ENCODE results near the gene LSM12.

Gene LSM12

DNA sequence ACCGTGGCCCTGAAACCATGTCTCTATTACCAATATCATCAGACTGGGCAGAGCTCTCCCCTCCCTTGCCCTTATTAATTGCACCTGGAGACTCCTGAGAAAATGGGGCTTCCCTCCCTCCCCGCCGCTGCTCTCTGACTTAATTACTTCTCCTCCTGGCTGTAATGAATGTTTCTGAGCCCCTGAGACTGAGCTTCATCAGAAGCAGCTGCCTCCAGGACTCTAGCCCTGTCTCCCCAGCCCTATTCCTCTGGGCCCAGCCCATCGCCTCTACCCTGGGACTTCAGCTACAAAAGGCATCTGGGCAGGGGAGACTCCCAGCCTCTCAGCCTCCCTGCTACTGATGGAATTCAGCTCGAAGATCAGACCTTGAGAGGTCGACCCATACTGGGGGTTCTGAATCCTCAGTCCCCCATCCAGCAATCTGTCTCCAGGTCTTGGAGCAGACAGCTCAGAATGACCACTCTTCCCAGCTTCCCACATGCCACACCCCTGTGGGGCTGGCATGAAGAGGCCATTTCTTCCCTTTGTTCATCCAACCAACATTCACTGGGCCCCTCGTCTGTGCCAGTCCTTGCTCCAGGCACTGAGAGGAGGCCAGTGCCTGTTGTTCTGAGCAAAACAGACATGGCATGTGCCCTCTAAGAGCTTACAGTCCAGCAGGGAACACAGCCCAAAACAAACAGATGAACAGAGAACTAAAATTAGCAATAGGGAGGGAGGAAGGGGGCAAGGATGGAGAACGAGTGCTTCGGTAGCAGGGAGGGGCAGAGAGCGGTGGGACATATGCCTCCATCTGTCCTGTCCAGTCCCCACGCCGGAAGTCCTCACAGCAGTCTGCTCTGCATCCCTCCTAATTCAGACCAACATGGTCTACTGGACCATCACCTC lies 79.1 kb downstream of the LSM12 start:
- no peak for DNase-seq (ENCODE audit: low read depth, low spot score)

DNA sequence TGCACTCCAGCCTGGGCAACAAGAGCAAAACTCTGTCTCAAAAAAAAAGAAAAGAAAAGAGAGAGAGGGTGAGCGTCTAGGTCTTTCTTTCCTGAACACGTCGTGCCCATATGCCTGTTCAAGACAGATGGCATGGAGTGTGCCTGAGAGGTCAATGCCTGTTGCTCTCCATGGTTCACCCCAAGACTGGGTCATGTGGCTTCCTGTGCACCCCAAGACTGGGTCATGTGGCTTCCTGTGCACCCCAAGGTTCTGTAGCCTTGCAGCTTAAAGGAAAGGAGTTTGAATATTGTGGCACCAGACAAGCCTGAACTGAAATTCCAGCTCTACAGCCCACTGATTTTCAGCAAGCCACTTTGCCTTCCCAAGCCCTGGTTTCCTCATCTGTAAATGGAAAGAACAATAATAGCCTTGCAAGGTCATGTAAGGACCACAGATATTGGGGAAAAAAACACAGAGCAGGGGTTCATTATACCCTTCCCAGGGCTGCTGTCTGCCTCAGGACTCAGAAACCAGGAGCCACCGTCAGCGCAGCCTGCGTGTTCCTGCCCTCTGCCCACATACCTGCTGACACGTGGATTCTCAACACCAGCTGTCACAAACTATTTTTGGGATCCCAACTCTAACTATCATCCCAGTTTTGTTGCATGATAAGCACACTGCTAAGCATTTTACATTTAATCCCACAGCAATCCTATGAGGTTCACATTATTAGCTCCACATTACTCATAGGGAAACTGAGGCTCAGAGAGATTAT lies 80.1 kb downstream of the LSM12 start:
- DNase-seq (ENCODE audit: low read depth, low spot score) = no peak

DNA sequence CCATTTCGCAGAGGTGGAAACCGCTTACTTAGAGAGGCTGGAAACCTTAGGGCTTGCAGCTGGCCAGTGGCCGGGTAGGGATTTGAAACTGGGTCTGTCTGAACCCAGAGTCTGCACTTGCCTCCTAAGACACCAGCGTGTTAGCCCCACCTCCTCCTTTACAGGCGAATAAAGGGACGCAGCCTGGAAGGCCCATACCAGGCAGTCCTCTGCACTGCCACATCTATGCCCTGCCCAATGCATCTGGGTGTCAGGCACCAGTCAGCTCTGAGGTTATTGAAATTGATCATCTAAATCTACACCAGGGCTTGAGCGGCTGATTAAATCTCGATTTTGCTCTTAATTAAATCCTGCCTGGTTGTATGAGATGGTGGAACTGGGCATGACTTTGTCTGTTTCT lies 82.0 kb downstream of the LSM12 start:
- no peak for DNase-seq (ENCODE audit: low read depth, low spot score)
